Pancreas (tissue), 10 donors: Measurements from ENCODE around the gene ZNF768. TPM values are rescaled to one million over a fixed set of nuclear protein-coding genes. Genes with fewer than 3 reads are reported as not detected.
A peak's percentile ranks its signal among the peaks of the same experiment; 100 is the strongest.

Experiments used
- ATAC-seq, 4 donors: fragments of 200-7000 bp; cut with Tn5 transposase; one replicate each; pipeline versions ENCODE4 v1.8.0 to v1.9.1; 2020; ENCODE audit warnings: mild to moderate bottlenecking in 4 of 4, moderate library complexity in 4 of 4
- DNase-seq, 6 donors: peaks; one replicate each; pipeline ENCODE4 v3.0.0-alpha.2; 2020
- FAIRE-seq: peaks from 2 replicates; lab custom pipeline; 2012; peaks lifted over from hg19 to GRCh38; lab: Jason Lieb, UNC
- H3K27ac ChIP-seq, 4 donors: fragments of 200-600 bp; sonication (generic); 1 replicate in 3 of 4; 2 replicates in 1 of 4; pipeline versions ENCODE4 v1.5.0 to v1.8.0; 2020
- H3K27me3 ChIP-seq, 4 donors: fragments of 200-600 bp; one replicate each; pipeline ENCODE4 v1.8.0; 2021
- H3K36me3 ChIP-seq, 3 donors: fragments of 200-600 bp; sonication (generic) in 1 of 3; one replicate each; pipeline versions ENCODE4 v1.5.0 to v1.8.0; 2020 to 2021
- H3K4me1 ChIP-seq, 3 donors: fragments of 200-600 bp; one replicate each; pipeline ENCODE4 v1.8.0; 2021
- H3K4me3 ChIP-seq, 4 donors: fragments of 200-600 bp; sonication (generic) in 2 of 4; one replicate each; pipeline versions ENCODE4 v1.5.0 to v1.8.0; 2020 to 2021
- H3K9me3 ChIP-seq, 4 donors: fragments of 200-600 bp; one replicate each; pipeline ENCODE4 v1.8.0; 2021
- CTCF ChIP-seq, 4 donors: fragments of 200-600 bp; sonication (generic) in 3 of 4; IDR thresholded peaks; one replicate each; pipeline versions ENCODE4 v1.5.0 to v1.8.0; 2021; ENCODE audit warnings: antibody characterized with exemption in 4 of 4
- WGBS, 2 donors: extraction: QIAGEN DNeasy Blood & Tissue Kit; methylation state at CpG; one replicate each; pipeline ENCODE4 v1.1.7; 2013; 5-methylcytosine and 5-hydroxymethylcytosine counted together
- intact Hi-C, 3 donors: fragments of 100-400 bp; cut with DNase I; formaldehyde crosslinking; loops; one replicate each; pipeline versions ENCODE4 v1.11.1 to v1.14.2; 2022
- polyA plus RNA-seq, 2 donors: library from polyadenylated mRNA; stranded (reverse); fragments of 200-250 nt; gene quantifications; one replicate each; pipeline ENCODE4 v1.2.3, GENCODE V29; 2013
- total RNA-seq, 6 donors: library from RNA; stranded (reverse); fragmentation: NEBNext Ultra II Directional in 4 of 6; extraction: Animal tissue kit (Norgen Biotek cat#: 25700) in 4 of 6; gene quantifications; one replicate each; pipeline versions ENCODE4 v1.2.1 to v1.2.4, GENCODE V29; 2021 to 2023
- donor health status: healthy with polysubstance abuse.
- donor health status: DM: no; HTN: no; CAD: no; lungs with moderate emphysema.
- donor health status: DM: no; HTN: no; CAD: no.
- donor health status: control.
- donor health status: control.
- donor health status: Bipolar disorder and iron deficiency.
- donor health status: DM: yes; HTN: yes; CAD: no.
- donor health status: DM: no; HTN: no; CAD: no.
- donor health status: DM: no; HTN: no; CAD: no.
- donor health status: DM: yes; HTN: yes; CAD: no.

ZNF768 gene
- total and polyA plus RNA-seq, 8 donors = 11.7 to 31.4 (median 15.4) TPM

DNA sequence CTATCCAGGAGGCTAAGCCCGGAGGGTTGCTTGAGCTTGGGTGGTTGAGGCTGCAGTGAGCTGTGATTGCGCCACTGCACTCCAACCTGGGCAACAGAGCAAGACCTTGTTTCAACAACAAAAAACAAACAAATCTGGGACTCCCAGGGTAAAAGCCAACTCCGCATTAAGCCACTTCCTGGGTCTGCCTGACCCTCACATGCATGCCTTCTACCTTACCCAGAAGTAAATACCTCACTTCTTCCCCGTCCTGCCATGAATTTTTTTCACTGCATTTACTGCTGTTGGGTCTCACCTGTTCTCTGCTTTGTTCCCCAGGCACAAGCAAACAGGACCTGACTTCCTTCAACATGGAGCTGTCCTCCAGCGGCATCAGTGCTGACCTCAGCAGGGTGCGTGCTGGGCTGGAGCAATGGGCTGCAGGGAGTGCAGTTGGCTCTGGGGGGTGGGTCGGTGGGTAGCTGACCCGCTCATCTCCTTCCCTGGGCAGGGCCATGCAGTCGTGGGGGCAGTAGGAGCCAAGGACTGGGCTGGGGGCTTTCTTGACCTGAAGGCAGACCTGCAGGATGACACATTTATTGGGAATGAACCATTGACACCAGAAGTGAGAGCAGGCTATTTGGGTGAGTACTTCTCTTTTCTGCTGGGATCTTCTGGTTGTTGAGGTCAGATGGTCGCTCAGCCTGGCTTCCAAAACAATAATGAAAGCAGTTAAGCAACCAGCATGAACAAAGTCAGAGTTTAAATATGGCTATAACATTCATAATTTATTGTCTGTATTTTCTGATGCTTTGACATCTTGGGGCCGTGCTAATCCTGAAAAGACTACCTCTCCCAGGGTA lies 37.4 kb downstream of the ZNF768 start:
- no peaks in the 10 kb centered on the region for H3K36me3 ChIP-seq
- WGBS, 2 donors = 58 to 66% methylated on average over 11 of the region's 11 CpGs
- ATAC-seq (peak in 2 of 4 donors; percentile 35 to 39), DNase-seq (no peak), FAIRE-seq (no peak)
- H3K9me3 ChIP-seq = no peaks in the 10 kb centered on the region
- intact Hi-C loops = no loop called here
- no peak for TF ChIP-seq CTCF (IDR thresholded peaks at IDR 0.05)
- H3K4me1 ChIP-seq = no peaks in the 10 kb centered on the region
- no peak overlapping the region for H3K27ac ChIP-seq
- no peak overlapping the region for H3K4me3 ChIP-seq
- no peaks in the 10 kb centered on the region for H3K27me3 ChIP-seq

GRCh38 chr16:30485818-30486436 lies 40.4 kb downstream of the ZNF768 start:
- intact Hi-C loops = no loop called here
- TF ChIP-seq CTCF (IDR thresholded peaks at IDR 0.05) = no peak
- no peaks in the 10 kb centered on the region for H3K9me3 ChIP-seq
- ATAC-seq = no peak
- no peak for FAIRE-seq
- H3K4me3 ChIP-seq = no peak overlapping the region
- no peaks in the 10 kb centered on the region for H3K4me1 ChIP-seq
- no peaks in the 10 kb centered on the region for H3K36me3 ChIP-seq
- H3K27me3 ChIP-seq = no peaks in the 10 kb centered on the region
- DNase-seq = no peak
- H3K27ac ChIP-seq = no peak overlapping the region
- 82 to 84% methylated on average over 7 of the region's 7 CpGs for WGBS, 2 donors

GRCh38 chr16:30484887-30485286 lies 41.5 kb downstream of the ZNF768 start:
- no peak for DNase-seq
- intact Hi-C loops = no loop called here

DNA sequence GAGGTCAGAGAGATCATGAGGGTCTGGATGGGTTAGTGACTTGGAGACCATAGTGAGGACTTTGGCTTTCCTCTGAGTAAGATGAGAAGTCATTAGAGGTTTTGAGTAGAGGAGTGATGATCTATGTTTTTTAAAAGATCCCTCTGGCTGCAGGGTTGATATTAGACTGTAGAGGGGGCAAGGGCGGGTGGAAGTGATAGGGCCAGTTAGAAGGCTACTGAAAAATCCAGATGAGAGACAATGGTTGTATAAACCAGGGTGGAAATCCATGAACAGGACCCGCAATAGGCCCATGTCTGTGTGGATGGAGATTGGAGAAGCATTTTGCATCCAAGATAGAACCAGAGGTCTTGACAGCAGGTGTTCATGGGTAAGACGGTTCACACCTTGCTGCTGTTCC lies 44.0 kb downstream of the ZNF768 start:
- intact Hi-C loops = no loop called here
- no peaks in the 10 kb centered on the region for H3K36me3 ChIP-seq
- no peak overlapping the region for H3K27ac ChIP-seq
- no peaks in the 10 kb centered on the region for H3K9me3 ChIP-seq
- FAIRE-seq (no peak), ATAC-seq (no peak), DNase-seq (no peak)
- no peak for TF ChIP-seq CTCF (IDR thresholded peaks at IDR 0.05)
- H3K27me3 ChIP-seq = no peaks in the 10 kb centered on the region
- H3K4me1 ChIP-seq = no peaks in the 10 kb centered on the region
- 81 to 90% methylated on average over 3 of the region's 3 CpGs for WGBS, 2 donors
- H3K4me3 ChIP-seq = no peak overlapping the region

More at GRCh38 chr16:30484887-30485286, 41.5 kb downstream of the ZNF768 start:
- Histone ChIP-seq H3K27ac (no peak overlapping the region), H3K4me1 (no peaks in the 10 kb centered on the region), H3K9me3 (no peaks in the 10 kb centered on the region), H3K27me3 (no peaks in the 10 kb centered on the region), H3K4me3 (no peak overlapping the region), H3K36me3 (no peaks in the 10 kb centered on the region)
- FAIRE-seq (no peak), ATAC-seq (no peak)
- no peak for TF ChIP-seq CTCF (IDR thresholded peaks at IDR 0.05)

DNA sequence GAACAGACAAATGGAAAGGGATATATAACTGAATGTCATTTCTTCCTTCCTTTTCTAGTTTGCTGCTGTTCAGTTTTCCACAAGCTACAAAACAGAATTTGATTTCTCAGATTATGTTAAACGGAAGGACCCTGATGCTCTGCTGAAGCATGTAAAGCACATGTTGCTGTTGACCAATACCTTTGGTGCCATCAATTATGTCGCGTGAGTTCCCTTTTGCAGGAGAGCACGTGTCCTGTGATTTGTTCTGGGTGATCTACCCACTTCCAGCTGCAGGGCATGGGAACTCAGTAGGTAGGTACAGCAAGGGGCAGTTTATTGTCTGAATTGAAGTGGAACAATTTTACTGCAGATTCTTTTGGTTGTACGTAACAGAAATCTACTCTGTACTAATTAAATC lies 45.0 kb downstream of the ZNF768 start:
- no peaks in the 10 kb centered on the region for H3K4me1 ChIP-seq
- no peaks in the 10 kb centered on the region for H3K27me3 ChIP-seq
- DNase-seq = no peak
- H3K27ac ChIP-seq = no peak overlapping the region
- H3K36me3 ChIP-seq = no peaks in the 10 kb centered on the region
- no peaks in the 10 kb centered on the region for H3K9me3 ChIP-seq
- WGBS, 2 donors = 63 to 72% methylated on average over 5 of the region's 5 CpGs
- no peak for FAIRE-seq
- no peak overlapping the region for H3K4me3 ChIP-seq
- intact Hi-C loops = no loop called here
- ATAC-seq = no peak
- no peak for TF ChIP-seq CTCF (IDR thresholded peaks at IDR 0.05)
